ENCODE measurements around the gene MARCHF3. TPM values are rescaled to one million over a fixed set of nuclear protein-coding genes. Genes with fewer than 3 reads are reported as not detected.

MARCHF3 gene
- total RNA-seq, 1 donor from 2014 or later, result 16.5 TPM

DNA sequence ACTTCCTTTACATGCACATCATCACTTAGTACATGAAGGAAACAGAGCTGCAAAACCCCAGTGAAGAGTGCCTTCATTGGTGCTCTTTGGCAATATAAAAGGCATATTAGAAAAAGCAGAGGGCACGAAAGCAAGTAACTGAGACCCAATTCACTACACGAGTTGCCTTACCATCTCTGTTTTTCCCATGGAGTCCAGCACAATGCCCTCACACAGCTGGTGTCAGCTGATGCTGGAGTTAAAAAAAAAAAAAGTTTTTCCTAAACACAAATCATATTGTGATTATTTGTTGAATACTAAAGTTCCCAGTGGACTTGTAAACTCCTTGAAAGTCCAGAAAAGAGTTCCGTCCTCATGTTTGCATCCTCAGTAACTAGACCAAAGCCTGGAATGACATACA lies 25.6 kb downstream of the MARCHF3 start:
- Histone ChIP-seq H3K4me1 (ENCODE audit: insufficient read depth, low read length) (peaks cover 16% of the 10 kb centered on the region), H3K27me3 (ENCODE audit: insufficient read depth, low read length) (no peaks in the 10 kb centered on the region), H4K20me1 (ENCODE audit: insufficient read depth, low read length) (no peaks in the 10 kb centered on the region), H3K79me2 (ENCODE audit: insufficient read depth, low read length) (no peaks in the 10 kb centered on the region), H3K9ac (ENCODE audit: low read length) (no peak overlapping the region), H3K27ac (ENCODE audit: low read depth, low read length) (no peak overlapping the region), H3K9me3 (ENCODE audit: insufficient read depth, low read depth, low read length) (no peaks in the 10 kb centered on the region), H3K4me2 (ENCODE audit: low read length) (no peak overlapping the region), H3K4me3 (ENCODE audit: insufficient read depth, low read depth, low read length) (no peak overlapping the region), H2AFZ (ENCODE audit: low read depth, low read length) (no peak overlapping the region), H3K36me3 (ENCODE audit: insufficient read depth, low read length) (no peaks in the 10 kb centered on the region)
- DNase-seq (ENCODE audit: low read depth), result no peak
- Mint-ChIP-seq H3K4me3 (ENCODE audit: unreplicated experiment) (no peak overlapping the region), H3K9me3 (ENCODE audit: unreplicated experiment) (no peaks in the 10 kb centered on the region), H3K36me3 (ENCODE audit: low read depth, unreplicated experiment) (no peaks in the 10 kb centered on the region), H3K4me1 (ENCODE audit: low read depth, unreplicated experiment) (peaks cover 24% of the 10 kb centered on the region), H3K27ac (ENCODE audit: unreplicated experiment) (no peak overlapping the region), H3K27me3 (ENCODE audit: low read depth, unreplicated experiment) (no peaks in the 10 kb centered on the region)
- TF ChIP-seq EZH2 (IDR thresholded peaks at IDR 0.05; ENCODE audit: insufficient read depth, low read length), result no peak
- TF ChIP-seq, protein P1, sequence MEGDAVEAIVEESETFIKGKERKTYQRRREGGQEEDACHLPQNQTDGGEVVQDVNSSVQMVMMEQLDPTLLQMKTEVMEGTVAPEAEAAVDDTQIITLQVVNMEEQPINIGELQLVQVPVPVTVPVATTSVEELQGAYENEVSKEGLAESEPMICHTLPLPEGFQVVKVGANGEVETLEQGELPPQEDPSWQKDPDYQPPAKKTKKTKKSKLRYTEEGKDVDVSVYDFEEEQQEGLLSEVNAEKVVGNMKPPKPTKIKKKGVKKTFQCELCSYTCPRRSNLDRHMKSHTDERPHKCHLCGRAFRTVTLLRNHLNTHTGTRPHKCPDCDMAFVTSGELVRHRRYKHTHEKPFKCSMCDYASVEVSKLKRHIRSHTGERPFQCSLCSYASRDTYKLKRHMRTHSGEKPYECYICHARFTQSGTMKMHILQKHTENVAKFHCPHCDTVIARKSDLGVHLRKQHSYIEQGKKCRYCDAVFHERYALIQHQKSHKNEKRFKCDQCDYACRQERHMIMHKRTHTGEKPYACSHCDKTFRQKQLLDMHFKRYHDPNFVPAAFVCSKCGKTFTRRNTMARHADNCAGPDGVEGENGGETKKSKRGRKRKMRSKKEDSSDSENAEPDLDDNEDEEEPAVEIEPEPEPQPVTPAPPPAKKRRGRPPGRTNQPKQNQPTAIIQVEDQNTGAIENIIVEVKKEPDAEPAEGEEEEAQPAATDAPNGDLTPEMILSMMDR (IDR thresholded peaks at IDR 0.05; ENCODE audit: insufficient read depth, low read depth, low read length), result no peak
- no peak for FAIRE-seq

DNA sequence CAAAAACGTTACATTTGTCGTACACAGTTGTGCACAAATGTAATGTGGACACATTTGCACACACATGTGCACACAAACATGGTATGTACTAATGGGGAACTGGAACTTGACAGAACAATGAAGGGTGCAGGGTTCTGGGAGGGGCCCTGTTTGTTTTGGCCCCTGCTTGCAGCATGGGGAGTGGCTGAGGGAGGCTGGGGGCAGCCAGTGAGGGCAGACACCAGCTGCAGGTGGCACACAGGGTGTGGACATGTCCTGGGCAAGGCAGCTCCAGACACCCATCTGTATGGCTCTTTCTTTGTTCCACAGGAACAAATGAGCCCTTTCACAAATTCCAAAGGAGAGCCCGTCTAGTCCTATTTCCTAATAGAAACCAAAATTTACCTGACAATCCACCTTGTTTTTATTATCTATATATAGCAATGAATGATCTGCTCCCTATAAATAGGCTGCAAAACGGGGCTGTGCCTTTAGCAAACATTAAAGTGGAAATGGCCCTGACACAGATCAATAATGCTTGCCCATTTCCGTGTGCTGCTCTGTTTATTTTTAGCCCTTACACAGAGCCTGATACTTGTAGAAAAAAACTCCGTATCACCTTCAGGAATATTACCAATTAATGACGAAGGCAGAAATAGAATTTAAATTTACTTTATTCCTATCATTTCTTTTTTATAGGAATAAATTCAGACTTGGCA lies 26.4 kb downstream of the MARCHF3 start:
- H3K4me2 ChIP-seq (ENCODE audit: low read length), result no peak overlapping the region
- no peak overlapping the region for H3K27ac ChIP-seq (ENCODE audit: low read depth, low read length)
- H3K4me1 ChIP-seq (ENCODE audit: insufficient read depth, low read length), result peaks cover 16% of the 10 kb centered on the region
- no peaks in the 10 kb centered on the region for H3K27me3 ChIP-seq (ENCODE audit: insufficient read depth, low read length)
- TF ChIP-seq EZH2 (IDR thresholded peaks at IDR 0.05; ENCODE audit: insufficient read depth, low read length), result no peak
- no peak overlapping the region for H2AFZ ChIP-seq (ENCODE audit: low read depth, low read length)
- Mint-ChIP-seq H3K27ac (ENCODE audit: unreplicated experiment) (no peak overlapping the region), H3K4me3 (ENCODE audit: unreplicated experiment) (no peak overlapping the region), H3K36me3 (ENCODE audit: low read depth, unreplicated experiment) (no peaks in the 10 kb centered on the region), H3K4me1 (ENCODE audit: low read depth, unreplicated experiment) (peaks cover 24% of the 10 kb centered on the region), H3K27me3 (ENCODE audit: low read depth, unreplicated experiment) (no peaks in the 10 kb centered on the region), H3K9me3 (ENCODE audit: unreplicated experiment) (no peaks in the 10 kb centered on the region)
- no peak overlapping the region for H3K4me3 ChIP-seq (ENCODE audit: insufficient read depth, low read depth, low read length)
- no peaks in the 10 kb centered on the region for H3K9me3 ChIP-seq (ENCODE audit: insufficient read depth, low read depth, low read length)
- no peaks in the 10 kb centered on the region for H3K79me2 ChIP-seq (ENCODE audit: insufficient read depth, low read length)
- no peaks in the 10 kb centered on the region for H4K20me1 ChIP-seq (ENCODE audit: insufficient read depth, low read length)
- FAIRE-seq (no peak), DNase-seq (ENCODE audit: low read depth) (no peak)
- H3K36me3 ChIP-seq (ENCODE audit: insufficient read depth, low read length), result no peaks in the 10 kb centered on the region
- H3K9ac ChIP-seq (ENCODE audit: low read length), result no peak overlapping the region

DNA sequence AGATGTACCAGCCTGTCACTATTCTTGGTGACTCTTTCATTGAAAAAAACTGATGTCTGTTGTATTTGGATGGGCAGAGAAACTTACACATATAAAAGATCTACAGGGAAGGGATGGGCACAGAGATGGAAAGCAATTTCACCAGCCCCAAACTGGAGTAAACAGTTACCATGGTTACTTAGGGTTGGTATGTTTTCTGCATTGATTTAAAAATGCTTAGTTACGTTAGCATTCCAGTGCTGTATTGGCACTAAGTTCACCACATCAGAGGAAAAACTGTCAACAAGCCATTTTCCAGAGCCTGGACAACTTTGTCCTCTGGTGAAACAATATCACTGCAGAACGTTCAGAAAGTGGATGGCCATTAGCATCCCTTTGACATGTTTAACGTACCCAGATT lies 28.0 kb downstream of the MARCHF3 start:
- peaks cover 31% of the 10 kb centered on the region for H3K4me1 Mint-ChIP-seq (ENCODE audit: low read depth, unreplicated experiment)
- H3K4me1 ChIP-seq (ENCODE audit: insufficient read depth, low read length), result peaks cover 18% of the 10 kb centered on the region
- H3K4me3 Mint-ChIP-seq (ENCODE audit: unreplicated experiment), result no peak overlapping the region
- no peaks in the 10 kb centered on the region for H3K9me3 ChIP-seq (ENCODE audit: insufficient read depth, low read depth, low read length)
- no peaks in the 10 kb centered on the region for H3K79me2 ChIP-seq (ENCODE audit: insufficient read depth, low read length)
- peak; percentile 45 for DNase-seq (ENCODE audit: low read depth)
- no peaks in the 10 kb centered on the region for H3K36me3 ChIP-seq (ENCODE audit: insufficient read depth, low read length)
- no peaks in the 10 kb centered on the region for H3K27me3 ChIP-seq (ENCODE audit: insufficient read depth, low read length)
- no peak for FAIRE-seq
- H3K36me3 Mint-ChIP-seq (ENCODE audit: low read depth, unreplicated experiment), result no peaks in the 10 kb centered on the region
- H3K4me3 ChIP-seq (ENCODE audit: insufficient read depth, low read depth, low read length), result no peak overlapping the region
- H3K27ac Mint-ChIP-seq (ENCODE audit: unreplicated experiment), result peak overlapping the region; percentile 88
- no peaks in the 10 kb centered on the region for H3K9me3 Mint-ChIP-seq (ENCODE audit: unreplicated experiment)
- TF ChIP-seq EZH2 (IDR thresholded peaks at IDR 0.05; ENCODE audit: insufficient read depth, low read length), result no peak
- TF ChIP-seq, protein P1 (IDR thresholded peaks at IDR 0.05; ENCODE audit: insufficient read depth, low read depth, low read length), result no peak
- peak overlapping the region; percentile 70 for H3K9ac ChIP-seq (ENCODE audit: low read length)
- H3K4me2 ChIP-seq (ENCODE audit: low read length), result peak overlapping the region; percentile 63
- H2AFZ ChIP-seq (ENCODE audit: low read depth, low read length), result peak overlapping the region; percentile 29
- H4K20me1 ChIP-seq (ENCODE audit: insufficient read depth, low read length), result no peaks in the 10 kb centered on the region
- H3K27ac ChIP-seq (ENCODE audit: low read depth, low read length), result peak overlapping the region; percentile 88
- H3K27me3 Mint-ChIP-seq (ENCODE audit: low read depth, unreplicated experiment), result no peaks in the 10 kb centered on the region
